Activated CD4-positive, alpha-beta T cell treated with anti-CD3 and anti-CD28 coated beads, Interleukin-2, Interleukin-4, amounts not matched to agents 100 ng/mL and 50 ng/mL, durations not matched to agents 16 hours and 8 hours (primary cell): Measurements from ENCODE around the gene COMP.
"Not testable (repeated sequence)": the region's sequence is repeated elsewhere in the genome, so short reads cannot be mapped to it uniquely, and the experiment has no call there.

Experiments
- DNase-seq: peaks from one replicate; pipeline ENCODE4 v3.0.0-alpha.2; 2020; ENCODE audit warnings: low spot score

Gene COMP

DNA sequence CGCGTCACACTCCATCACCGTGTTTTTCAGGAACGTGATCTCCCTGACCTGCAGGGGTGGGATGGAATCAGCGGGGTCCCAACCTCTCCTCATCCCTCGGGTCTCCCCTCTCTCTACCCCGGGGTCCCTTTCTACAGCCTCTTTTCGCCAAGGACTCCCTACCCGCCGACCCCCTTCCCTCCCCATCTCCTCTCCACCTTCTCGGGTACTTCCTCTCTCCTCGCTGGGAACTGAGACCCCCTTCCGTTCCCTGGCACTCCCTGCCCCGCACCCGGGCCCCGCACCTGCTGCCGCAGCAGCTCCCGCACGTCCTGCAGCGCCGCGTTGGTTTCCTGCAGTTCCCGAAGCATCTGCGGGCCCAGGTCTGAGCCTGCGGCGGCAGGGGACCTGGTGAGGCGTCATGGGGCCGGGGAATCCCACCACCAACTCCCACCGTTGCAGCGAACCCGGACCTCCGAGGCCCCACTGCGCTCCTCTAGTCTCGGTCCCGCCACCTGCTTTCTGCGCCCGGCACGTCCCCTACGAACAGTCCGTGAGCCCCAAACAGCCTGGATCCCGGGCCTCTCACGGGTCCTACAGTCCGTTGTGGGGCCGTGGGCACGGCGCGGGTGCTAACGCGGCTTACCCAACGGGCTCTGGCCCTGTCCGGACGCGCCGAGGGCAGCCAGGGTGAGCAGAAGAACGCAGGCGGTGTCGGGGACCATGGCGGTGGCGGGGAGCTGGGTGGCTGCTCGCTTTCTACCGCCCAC lies at the start of gene COMP:
COMP (minus strand) TSS at position 740 of the 749 bp plus-strand sequence; CDS start at position 704, 36 bp downstream.
- no peak for DNase-seq

DNA sequence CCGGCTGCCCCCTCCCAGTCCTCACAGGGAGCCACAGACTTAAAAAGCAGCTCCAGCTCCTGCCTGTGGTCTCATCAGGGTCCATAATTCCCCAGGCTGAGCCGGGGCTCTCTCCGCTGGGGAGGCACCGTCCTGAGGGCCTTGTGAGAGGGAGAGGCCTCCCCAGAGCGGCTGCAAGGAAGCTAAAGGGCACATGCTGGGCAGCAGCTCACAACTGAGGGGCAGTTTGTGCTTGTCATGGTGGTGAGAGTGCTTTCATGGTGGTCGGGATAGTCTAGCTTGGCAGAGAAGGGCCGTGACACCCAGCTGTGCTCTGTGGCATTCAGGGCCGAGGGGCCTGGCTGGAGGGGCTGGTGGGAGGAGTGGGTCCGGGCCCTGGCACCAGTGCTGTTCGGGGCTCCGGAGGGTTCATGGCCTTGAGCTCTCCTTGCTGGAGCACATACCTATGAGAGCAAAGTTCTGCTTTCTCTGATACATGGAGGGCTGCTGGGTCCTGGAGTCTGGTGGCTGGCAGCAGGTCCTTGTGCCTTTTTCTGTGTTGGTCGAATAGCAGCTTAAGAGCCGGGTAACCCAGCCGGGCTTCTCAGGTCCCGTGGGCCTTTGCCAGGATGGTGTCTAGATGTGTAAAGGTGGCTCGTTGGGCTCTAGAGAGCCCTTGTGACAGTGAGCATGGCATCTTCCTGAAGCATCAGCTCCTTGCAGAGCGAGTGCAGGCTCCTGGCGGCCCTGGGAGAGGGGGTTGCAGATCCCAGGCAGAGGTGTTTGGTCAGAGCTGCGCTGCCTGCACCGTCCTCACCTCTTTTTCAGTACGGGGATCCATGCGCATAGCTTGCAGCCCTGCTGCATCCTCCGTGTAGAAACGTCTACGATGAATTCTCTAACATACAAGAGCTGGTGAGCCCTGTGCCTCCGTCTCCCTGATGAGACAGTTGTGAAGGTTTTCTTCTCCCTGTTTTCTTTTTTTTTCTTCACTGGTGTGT lies 49.5 kb upstream of the COMP start:
- DNase-seq: no peak

DNA sequence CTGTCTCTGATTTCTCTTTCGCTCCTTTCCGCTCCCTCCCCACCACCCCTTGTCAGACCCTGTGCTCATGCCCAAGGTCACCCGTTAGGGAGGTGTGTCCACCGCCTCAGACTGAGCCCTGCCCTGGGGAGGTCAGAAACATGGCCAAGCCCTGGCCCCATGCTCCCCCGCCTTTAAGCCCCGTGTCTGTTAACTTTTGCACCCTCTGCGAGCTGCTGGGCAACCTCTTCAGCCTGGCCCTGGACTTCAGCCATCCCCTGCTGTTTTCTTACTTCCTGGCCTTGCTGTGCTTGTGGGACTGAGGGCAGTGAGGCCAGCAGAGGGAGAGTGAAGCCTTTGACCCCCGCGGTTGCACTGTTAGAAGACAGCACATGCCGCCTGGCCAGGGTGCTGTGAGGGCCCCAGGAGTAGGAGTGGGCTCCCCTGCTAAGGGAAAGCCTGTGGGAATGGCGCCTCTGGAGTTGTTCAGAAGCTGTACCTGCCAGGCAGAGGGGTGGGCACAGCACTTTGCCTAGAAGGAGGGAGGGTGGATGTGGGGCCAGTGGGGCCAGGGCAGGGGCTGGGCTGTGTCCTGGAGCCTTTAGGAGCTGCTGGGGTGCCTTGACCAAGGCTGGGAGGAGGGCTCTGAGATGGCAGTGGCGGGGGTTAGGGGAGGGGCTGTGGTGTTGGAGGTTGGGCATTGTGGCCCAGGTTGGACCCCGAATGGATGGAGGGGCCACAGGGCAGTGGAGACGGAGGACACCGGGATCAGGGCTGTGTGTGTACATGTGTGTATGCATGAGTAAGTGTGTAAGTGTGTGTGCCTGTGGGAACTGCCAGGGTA lies 48.6 kb upstream of the COMP start:
- DNase-seq: no peak

- no peak for DNase-seq
Observed at GRCh38 chr19:18834644-18834984, 43.5 kb upstream of the COMP start.

DNA sequence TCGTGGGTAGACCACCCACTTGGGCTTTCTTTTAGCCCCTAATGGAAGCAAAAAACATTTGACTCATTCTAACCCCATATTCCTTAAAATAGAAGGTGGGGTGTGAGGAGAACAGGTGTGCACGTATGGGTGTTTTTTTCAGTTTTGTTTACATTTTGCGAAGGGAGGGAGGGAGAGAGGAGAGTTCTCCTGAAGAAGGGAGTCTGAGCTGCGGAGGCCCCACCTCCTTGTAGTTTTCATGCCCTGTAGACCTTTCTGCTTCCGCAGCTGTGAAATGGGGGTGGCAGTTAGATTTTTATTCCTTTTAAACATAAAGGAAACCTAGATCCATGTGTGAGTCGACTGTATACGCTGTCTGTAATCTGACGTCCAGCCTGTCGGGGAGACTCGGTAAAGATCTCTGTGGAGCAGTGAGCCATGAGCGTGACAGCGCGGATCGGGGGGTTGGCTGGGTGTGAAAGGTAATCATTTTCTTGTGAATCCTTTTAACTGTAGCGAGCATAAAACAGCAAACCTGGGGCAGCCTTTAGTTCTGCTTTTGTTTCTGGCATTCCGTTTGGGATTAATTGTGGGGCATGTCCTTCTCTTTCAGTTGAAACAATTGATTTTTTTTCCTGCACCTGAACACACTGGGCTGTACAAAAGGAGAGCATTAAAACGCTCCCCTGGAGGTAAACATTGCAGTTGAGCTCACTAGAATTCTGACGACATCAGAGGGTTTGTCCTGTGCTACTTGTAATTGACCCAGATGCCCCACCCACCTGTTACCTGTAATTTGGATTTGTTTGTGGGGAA lies 42.9 kb upstream of the COMP start:
- DNase-seq: no peak

- DNase-seq: no peak
Observed at GRCh38 chr19:18833141-18833476, 42.0 kb upstream of the COMP start.

DNA sequence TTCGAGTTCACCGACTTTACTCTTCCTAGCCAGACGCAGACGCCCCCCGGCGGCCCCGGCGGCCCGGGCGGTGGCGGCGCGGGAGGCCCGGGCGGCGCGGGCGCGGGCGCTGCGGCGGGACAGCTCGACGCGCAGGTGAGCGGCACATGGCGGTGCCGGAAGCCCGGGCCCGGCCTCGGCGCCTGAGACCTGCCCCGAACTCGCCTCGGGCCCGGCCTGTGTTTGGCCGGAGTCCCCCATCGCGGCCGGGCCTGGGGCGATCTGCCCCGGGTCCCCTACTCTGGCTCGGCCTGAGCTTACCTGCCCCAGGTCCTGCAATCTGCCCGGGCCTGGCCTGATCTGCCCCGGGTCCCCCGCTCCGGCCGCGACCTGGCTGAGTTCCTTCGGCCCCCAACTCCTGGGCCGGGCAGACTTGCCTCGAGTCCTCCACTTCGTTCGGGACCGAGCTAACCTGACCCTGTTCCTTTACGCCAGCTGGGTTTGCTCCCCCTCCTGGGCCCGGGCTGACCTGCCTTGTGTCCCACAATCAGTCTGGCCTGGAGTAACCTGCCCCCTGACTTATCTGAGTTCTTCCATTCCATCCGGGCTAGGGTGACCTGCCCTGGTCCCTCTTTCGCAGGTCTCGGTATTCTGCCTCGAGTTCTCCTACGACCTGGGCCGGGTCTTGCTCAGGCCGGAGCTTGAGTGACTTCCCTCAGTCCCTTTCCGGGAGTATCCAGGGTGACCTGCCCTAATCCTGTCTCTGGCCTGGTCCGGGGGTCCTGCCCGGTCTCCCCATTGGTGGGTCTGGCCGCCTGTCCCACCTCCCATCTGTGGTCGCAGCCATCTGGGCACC lies 41.4 kb upstream of the COMP start:
- no peak for DNase-seq

- DNase-seq: peak; percentile 96
Observed at GRCh38 chr19:18831524-18832305, 40.6 kb upstream of the COMP start, which contains the start of gene UPF1. Gene UPF1, plus strand, starts transcription at chr19:18831959. Its CDS starts 251 bp downstream, at chr19:18832210.

DNA sequence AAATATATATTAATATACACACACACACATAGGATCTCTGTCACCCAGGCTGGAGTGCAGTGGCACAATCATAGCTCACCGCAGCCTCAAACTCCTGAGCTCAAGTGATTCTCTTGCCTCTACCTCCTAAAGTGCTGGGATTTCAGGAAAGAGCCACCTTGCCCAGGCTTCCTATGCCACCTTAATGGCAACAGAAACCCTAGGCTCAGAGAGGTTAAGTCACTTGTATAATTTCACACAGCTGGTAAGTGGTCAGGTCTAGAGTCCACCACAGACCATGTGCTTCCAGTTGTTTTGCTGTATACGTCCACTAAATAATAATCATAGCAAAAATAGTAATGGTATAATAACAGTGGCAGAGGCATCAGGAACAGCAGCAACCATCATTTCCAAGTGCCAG lies 39.4 kb upstream of the COMP start:
- DNase-seq: no peak

- DNase-seq: no peak
Observed at GRCh38 chr19:18828786-18829185, 37.7 kb upstream of the COMP start.

DNA sequence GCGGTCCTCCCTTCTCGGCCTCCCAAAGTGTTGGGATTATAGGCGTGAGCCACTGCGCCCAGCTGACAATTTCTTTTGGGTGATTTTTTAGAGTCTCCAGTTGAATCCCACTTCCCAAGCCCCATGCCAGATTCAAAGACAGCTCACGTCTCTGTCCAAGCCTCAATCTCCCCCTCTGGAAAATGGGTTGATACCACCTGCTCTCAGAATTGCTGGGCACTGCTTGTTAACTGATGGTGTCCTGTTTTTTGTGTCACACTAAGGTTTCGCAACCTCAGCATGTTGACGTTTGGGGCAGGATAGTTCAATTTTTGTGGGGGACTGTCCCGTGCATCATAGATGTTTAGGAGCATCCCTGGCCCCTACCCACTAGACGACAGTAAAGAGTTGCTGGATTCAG lies 26.5 kb upstream of the COMP start:
- DNase-seq: no peak

DNA sequence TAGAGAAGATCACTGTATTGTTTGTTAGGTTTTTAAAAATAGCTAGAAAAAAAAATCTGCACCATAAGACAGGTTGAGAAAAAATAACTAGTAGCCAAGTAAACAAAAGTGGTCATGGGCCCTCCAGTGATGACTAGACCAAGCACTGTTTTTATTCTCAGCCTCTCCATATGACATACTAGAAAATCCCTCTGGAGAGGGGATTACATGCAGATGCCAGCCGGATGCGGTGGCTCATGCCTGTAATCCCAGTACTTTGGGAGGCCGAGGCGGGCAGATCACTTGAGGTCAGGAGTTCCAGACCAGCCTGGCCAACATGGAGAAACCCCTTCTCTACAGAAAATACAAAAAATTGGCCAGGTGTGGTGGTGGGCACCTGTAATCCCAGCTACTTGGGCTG lies 25.5 kb upstream of the COMP start:
- not testable (repeated sequence) for DNase-seq

- no peak for DNase-seq
Observed at GRCh38 chr19:18815673-18816072, 24.6 kb upstream of the COMP start.

DNA sequence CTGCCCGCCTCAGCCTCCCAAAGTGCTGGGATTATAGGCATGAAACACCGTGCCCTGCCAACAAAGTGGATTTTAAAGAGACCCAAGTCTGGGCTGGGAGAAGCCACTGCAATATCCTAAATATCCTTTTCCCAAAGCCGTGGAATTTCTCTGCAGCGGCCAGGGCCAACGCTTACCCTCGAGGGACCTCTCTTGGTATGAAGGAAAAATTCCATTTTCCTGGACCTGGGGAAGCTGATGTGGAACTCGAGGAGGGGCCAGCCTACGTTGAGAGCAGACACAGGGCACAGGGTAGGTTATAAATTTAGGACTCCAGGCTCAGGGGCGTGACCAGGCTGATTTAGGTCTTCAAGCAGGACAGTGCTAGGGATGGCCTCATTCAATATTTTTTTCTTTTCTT lies 23.0 kb upstream of the COMP start:
- DNase-seq: no peak

GRCh38 chr19:18811638-18812037 lies 20.5 kb upstream of the COMP start:
- DNase-seq: not testable (repeated sequence)

DNA sequence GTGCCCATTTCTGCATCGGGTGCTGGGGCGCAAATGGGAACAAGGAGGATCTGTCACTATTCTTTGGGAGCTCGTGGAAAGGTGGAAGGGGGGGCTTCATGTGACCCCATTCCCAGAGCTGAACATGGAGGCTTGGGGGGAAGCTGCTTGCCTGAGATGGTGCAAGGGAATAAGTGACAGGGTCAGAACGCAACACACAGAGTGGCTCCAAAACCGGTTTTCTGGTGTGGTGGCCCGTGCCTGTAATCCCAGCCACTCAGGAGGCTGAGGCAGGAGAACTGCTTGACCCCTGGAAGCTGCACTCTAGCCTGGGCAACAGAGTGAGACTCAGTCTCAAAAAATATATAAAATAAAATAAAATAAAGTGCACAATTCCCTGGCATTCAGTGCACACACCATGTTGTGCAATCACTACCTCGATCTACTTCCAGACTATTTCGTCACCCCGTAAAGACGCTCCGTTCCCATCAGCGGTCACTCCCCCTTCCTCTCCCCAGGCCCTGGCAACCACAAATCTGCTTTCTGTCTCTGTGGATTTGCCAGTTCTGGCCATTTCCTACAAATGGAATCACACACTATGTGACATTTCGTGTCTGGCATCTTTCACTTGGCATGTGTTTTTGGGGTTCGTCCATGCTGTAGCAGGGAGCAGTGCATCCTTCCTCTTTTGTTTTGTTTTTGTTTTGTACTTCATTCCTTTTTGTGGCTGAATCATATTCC lies 18.2 kb upstream of the COMP start:
- no peak for DNase-seq

DNA sequence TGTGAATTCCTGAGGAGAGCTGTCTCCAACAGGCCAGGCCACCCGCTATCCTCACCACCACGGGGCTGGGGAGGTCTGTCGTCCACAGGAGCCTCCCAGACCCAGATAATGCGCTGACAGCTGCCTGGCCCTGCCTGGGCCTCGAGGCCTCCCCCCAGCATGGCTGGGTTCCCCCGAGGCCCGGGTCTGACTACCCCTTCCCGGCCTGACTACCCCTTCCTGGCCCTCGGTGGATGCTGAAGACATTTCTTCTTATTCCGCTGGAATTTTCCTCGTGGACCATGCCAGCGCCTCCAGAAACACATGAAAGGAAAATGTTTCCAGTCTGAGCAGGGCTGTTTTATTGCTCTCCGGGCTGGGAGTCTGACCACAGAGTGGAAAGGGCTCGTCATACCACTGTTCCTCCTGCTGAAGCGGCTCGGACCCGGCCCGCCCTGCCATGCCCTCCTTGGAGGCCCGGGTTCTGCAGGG lies 16.8 kb upstream of the COMP start:
- DNase-seq: no peak

GRCh38 chr19:18804643-18805042 lies 13.5 kb upstream of the COMP start:
- no peak for DNase-seq

- DNase-seq: no peak
Observed at GRCh38 chr19:18804139-18804601, 13.1 kb upstream of the COMP start.
